ENCODE measurements around the gene EFNB3. TPM values are rescaled to one million over a fixed set of nuclear protein-coding genes. Genes with fewer than 3 reads are reported as not detected.

The EFNB3 gene, protein sequence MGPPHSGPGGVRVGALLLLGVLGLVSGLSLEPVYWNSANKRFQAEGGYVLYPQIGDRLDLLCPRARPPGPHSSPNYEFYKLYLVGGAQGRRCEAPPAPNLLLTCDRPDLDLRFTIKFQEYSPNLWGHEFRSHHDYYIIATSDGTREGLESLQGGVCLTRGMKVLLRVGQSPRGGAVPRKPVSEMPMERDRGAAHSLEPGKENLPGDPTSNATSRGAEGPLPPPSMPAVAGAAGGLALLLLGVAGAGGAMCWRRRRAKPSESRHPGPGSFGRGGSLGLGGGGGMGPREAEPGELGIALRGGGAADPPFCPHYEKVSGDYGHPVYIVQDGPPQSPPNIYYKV
- total RNA-seq: 0.05 TPM in 1 of 2 replicates, not detected in the other

GRCh38 chr17:7704601-7705268 is at the start of gene EFNB3:
EFNB3 (plus strand) TSS chr17:7705202; CDS start chr17:7705599, 397 bp downstream.
- intact Hi-C loops (cut with micrococcal nuclease): no loop called here

- intact Hi-C loops (cut with micrococcal nuclease): no loop called here
Observed at GRCh38 chr17:7655541-7655840, 49.5 kb upstream of the EFNB3 start.

DNA sequence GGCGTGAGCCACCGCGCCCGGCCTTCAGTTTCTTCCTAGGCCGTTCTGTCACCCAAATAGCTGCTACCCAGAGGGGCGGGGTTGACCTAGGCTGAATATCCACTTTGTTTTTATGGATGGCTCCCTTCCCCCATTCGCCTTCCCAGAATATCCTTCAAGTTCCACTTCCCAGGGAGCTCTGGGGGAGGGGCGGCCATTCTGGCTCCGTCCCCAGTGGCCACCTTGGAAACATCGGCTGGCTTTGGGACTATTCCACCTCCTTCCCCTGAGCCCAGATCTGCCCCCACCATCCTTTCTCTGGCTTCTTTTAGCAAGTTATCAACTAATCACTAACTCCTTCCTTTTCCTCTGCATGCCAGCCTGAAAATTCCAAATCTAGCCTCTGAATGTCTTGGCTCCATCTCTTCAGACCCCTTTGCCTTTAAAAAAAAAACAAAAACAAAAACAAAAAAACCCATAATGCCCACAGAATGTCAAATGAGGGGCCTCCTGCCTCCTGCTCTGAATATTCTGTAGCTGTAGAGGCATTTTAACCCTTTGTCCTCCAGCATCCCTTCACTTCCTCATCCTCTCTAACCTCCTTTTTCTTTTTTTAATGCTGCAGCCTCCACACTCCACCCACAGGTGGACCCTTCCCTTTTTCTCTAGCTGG is 47.9 kb upstream of the EFNB3 start:
- intact Hi-C loops (cut with micrococcal nuclease): no loop called here

GRCh38 chr17:7667656-7668406 is 37.2 kb upstream of the EFNB3 start:
- intact Hi-C loops (cut with micrococcal nuclease): no loop called here

- intact Hi-C loops (cut with micrococcal nuclease): no loop called here
Observed at GRCh38 chr17:7668482-7668881, 36.5 kb upstream of the EFNB3 start.

DNA sequence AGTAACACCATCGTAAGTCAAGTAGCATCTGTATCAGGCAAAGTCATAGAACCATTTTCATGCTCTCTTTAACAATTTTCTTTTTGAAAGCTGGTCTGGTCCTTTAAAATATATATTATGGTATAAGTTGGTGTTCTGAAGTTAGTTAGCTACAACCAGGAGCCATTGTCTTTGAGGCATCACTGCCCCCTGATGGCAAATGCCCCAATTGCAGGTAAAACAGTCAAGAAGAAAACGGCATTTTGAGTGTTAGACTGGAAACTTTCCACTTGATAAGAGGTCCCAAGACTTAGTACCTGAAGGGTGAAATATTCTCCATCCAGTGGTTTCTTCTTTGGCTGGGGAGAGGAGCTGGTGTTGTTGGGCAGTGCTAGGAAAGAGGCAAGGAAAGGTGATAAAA is 31.8 kb upstream of the EFNB3 start:
- intact Hi-C loops (cut with micrococcal nuclease): loop anchor here (1.0 to 10.0 kb wide), 2 partner anchors 41 to 148 kb away; no protein-coding TSS in a partner anchor

- intact Hi-C loops (cut with micrococcal nuclease): loop anchor here (10.0 kb wide), 1 partner anchor 150 kb away; no protein-coding TSS in a partner anchor
Observed at GRCh38 chr17:7674934-7675333, 30.1 kb upstream of the EFNB3 start.

DNA sequence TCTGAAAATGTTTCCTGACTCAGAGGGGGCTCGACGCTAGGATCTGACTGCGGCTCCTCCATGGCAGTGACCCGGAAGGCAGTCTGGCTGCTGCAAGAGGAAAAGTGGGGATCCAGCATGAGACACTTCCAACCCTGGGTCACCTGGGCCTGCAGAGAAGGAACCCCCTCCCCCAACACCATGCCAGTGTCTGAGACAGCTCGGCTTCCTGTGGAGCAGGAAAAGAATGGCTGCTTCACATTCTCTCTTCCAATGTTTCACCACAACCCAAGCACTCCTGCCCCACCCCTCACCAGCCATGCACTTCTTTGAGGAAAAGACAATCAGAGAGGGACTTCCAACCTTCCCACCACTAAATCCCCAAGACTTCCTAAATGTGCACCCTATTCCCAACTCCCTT is 28.5 kb upstream of the EFNB3 start:
- intact Hi-C loops (cut with micrococcal nuclease): loop anchor here (10.0 kb wide), 1 partner anchor 152 kb away; no protein-coding TSS in a partner anchor

DNA sequence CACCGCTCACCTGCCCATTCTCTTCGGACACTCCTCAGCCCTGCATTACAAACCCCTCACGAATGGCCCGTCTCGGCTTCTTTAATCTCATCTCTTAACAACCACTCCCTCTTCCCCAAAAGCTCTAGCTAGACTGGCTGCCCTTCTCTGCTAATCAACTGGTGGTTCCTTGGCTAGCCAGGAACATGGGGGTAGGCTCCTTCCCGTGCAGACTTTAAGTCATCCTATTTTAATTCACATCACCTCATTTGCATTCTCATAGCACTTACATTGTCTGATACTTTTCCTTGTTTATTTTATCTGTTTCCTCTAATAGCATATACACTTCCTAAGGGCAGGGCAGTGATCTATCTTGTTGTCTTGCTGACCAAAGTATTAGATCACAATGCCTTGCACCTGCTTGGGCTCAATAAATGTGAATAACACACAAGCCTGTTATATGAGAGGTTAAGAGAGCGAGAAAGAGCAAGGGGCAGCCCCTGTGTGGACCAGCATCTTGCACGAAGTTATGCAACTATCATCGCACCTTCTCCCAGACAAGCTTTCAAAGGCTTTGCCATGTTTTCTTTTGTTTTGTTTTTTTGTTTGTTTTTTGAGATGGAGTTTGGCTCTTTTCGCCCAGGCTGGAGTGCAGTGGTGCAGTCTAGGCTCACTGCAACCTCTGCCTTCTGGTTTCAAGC is 27.5 kb upstream of the EFNB3 start:
- intact Hi-C loops (cut with micrococcal nuclease): loop anchor here (10.0 kb wide), 1 partner anchor 153 kb away; no protein-coding TSS in a partner anchor

- intact Hi-C loops (cut with micrococcal nuclease): no loop called here
Observed at GRCh38 chr17:7684851-7685532, 20.0 kb upstream of the EFNB3 start.

DNA sequence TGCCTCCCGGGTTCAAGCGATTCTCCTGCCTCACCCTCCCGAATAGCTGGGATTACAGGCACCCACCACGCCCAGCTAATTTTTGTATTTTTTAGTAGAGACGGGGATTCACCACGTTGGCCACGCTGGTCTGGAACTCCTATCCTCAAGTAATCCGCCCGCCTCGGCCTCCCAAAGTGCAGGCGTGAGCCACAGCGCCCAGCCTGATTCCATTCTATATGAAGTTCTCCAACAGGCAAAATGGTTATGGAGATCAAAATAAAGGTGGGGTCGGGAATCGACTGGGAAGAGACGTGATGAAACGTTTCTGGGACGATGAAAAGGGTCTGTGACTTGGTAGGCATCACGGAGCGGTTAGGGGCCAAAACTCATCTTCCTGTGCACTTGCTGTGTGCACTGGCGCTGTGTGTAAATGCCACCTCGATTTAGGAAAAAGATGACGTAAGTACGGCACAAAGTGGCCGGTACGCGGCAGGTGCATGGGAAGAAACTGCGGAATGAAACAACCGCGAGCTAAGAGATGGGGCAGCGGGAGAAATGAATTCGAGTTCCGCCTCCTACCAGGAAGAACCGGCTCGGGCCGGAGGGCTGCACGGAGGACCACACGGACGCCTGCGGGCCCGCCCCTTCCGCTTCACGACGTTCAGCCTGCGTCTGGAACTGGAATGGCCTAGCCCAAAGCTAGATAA is 19.3 kb upstream of the EFNB3 start:
- intact Hi-C loops (cut with micrococcal nuclease): loop anchor here (1.0 to 2.0 kb wide), 5 partner anchors 35 to 201 kb away; partner anchors contain the start of genes ATP1B2, MPDU1 and POLR2A

DNA sequence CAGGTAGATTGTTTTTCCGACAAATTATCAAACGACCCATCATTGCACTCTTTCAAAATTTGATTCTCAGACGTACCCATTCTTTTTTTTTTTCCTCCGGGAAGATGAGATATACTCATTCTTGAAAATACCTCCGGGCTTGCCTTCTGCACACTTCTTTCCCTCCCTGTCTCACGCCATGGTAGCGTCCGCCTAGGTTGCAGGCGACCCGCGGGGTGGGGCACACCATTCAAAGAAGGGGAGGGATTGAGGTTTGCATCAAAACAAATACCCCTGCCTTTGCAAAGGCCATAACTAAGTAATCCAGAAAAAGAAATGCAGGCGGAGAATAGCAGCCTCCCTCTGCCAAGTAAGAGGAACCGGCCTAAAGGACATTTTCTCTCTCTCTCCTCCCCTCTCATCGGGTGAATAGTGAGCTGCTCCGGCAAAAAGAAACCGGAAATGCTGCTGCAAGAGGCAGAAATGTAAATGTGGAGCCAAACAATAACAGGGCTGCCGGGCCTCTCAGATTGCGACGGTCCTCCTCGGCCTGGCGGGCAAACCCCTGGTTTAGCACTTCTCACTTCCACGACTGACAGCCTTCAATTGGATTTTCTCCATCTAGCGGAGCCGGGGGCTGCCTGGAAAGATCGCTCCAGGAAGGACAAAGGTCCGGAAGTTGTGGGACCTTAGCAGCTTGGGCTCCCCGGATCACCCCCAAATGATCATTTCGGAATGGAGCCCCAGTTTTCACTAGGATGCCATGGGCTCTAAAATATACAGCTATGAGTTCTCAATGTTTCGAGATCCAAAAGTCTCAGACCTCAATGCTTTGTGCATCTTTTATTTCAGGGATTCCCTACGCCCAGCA is 18.6 kb upstream of the EFNB3 start:
- intact Hi-C loops (cut with micrococcal nuclease): loop anchor here (1.0 to 2.0 kb wide), 11 partner anchors 36 to 434 kb away; partner anchors contain the start of genes ATP1B2, EIF5A, ELP5 and MPDU1

DNA sequence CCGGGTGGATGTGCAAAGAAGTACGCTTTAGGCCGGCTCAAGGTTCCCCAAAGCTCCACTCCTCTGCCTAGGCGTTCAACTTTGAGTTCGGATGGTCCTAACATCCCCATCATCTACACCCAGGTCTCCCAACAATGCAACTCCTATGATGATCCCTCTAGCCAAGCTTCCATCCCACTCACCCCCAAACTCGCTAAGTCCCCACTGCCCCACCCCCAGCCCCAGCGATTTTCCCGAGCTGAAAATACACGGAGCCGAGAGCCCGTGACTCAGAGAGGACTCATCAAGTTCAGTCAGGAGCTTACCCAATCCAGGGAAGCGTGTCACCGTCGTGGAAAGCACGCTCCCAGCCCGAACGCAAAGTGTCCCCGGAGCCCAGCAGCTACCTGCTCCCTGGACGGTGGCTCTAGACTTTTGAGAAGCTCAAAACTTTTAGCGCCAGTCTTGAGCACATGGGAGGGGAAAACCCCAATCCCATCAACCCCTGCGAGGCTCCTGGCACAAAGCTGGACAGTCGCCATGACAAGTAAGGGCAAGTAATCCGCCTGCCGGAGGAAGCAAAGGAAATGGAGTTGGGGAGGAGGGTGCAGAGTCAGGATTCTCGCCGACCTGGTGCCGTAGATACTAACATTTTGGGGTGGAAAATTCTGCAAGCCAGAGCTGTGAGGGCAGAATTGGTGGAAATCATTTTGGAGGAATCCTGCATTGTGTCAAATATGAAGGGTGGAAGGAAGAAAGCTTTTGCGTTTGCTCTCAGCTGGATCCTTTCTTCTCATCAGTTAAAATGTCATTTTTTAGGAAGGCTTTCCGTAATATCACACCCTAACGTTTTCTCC is 17.7 kb upstream of the EFNB3 start, which contains the start of gene TP53:
TP53 (minus strand) TSS at position 419 of the 836 bp plus-strand sequence. CDS start 10,896 bp downstream, outside the sequence.
- intact Hi-C loops (cut with micrococcal nuclease): loop anchor here (1.0 to 2.0 kb wide), 7 partner anchors 46 to 435 kb away; partner anchors contain the start of genes EIF5A, ELP5 and SENP3

DNA sequence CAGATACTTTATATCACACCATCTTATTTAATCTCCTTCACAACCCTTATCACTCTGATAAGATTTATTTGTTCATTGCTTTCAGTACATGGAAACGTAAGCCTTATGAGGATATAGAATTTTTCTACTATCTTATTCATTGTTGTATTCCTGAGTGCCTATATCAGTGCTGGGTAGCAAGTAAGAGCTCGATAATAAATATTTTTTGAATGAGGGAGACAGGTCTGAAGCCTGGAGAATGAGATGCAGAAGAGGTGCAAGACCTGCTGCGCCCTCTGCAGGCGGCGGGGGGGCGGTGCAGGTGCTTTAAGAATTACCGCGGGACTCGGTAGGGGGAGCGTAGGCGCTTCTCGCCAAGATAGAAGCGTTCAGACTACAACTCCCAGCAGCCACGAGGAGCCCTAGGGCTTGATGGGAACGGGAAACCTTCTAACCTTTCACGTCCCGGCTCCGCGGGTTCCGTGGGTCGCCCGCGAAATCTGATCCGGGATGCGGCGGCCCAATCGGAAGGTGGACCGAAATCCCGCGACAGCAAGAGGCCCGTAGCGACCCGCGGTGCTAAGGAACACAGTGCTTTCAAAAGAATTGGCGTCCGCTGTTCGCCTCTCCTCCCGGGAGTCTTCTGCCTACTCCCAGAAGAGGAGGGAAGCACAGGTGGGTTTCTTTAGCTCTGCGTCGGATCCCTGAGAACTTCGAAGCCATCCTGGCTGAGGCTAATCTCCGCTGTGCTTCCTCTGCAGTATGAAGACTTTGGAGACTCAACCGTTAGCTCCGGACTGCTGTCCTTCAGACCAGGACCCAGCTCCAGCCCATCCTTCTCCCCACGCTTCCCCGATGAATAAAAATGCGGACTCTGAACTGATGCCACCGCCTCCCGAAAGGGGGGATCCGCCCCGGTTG is 16.8 kb upstream of the EFNB3 start, which contains the start of gene WRAP53:
WRAP53 (plus strand) TSS at position 570 of the 900 bp plus-strand sequence; CDS start at position 742, 172 bp downstream.
- intact Hi-C loops (cut with micrococcal nuclease): loop anchor here (1.0 to 2.0 kb wide), 8 partner anchors 47 to 436 kb away; partner anchors contain the start of genes EIF5A, ELP5, NAA38 and SENP3

GRCh38 chr17:7688808-7689316 is 16.1 kb upstream of the EFNB3 start:
- intact Hi-C loops (cut with micrococcal nuclease): loop anchor here (1.0 kb wide), 1 partner anchor 168 kb away; the partner anchor contains the start of gene NAA38

DNA sequence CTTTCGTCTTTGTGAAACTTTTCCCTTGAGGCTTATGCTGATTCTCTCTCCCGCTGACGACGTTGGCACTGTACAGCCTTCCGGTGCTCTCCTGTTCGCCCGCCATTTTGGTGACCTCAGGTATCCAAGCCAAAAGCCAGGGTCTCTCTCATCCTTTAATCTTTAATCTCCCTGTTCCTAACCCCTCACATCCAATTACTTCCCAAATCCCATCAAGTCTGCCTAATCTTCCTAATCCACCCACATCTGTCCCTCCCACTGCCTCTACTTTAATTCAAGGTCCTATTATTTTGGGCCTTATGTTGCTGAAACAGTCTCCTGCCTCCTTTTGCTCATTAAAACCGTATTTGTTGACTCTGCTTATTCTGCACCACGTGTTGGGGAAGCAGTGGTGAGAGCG is 9.4 kb upstream of the EFNB3 start:
- intact Hi-C loops (cut with micrococcal nuclease): no loop called here

All from T-helper 1 cell treated with Interleukin-12 subunit alpha and Interleukin-12 subunit beta and Interleukin-4 antibody, amounts not matched to agents 30 ng/mL and 1 ng/mL, for 36 hours (primary cell).